ENCODE data around the gene CTH.

The CTH gene

GRCh38 chr1:70397013-70397412 is 14.1 kb upstream of the CTH start:
- H3K27ac ChIP-seq, result no peak overlapping the region
- H3K9me3 ChIP-seq, result no peaks in the 10 kb centered on the region
- H3K4me1 ChIP-seq (ENCODE audit: control insufficient read depth in 1 of 2, insufficient read depth in 1 of 2, low read depth in 1 of 2, low read length in 1 of 2), result no peaks in the 10 kb centered on the region
- no peak overlapping the region for H3K4me3 ChIP-seq (ENCODE audit: low read depth in 1 of 2, low read length in 1 of 2)
- H3K36me3 ChIP-seq, result no peaks in the 10 kb centered on the region
- H3K27me3 ChIP-seq, result no peaks in the 10 kb centered on the region
- no peak for TF ChIP-seq CTCF (IDR thresholded peaks at IDR 0.05)

DNA sequence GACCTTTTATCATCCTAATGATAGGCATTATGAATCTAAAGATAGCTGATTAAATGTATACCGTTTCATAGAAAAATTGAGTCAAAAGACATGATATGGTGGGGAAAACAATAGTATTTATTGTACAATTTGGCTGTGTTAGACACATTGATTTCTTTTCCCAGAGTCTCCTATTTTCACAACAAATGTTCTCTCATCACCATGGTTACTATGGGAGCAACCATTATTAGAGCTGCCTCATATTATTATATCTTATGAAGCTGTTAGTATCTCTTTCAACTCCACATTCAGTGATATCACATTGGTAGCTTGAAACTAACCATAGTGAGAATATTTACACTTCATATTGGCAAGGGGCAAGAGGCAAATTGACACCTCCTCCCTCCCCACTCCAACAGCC is 10.7 kb upstream of the CTH start:
- Histone ChIP-seq H3K4me1 (ENCODE audit: control insufficient read depth in 1 of 2, insufficient read depth in 1 of 2, low read depth in 1 of 2, low read length in 1 of 2) (no peaks in the 10 kb centered on the region), H3K9me3 (no peaks in the 10 kb centered on the region), H3K27me3 (peaks cover 9% of the 10 kb centered on the region), H3K36me3 (no peaks in the 10 kb centered on the region), H3K4me3 (ENCODE audit: low read depth in 1 of 2, low read length in 1 of 2) (no peak overlapping the region), H3K27ac (no peak overlapping the region)
- no peak for TF ChIP-seq CTCF (IDR thresholded peaks at IDR 0.05)

DNA sequence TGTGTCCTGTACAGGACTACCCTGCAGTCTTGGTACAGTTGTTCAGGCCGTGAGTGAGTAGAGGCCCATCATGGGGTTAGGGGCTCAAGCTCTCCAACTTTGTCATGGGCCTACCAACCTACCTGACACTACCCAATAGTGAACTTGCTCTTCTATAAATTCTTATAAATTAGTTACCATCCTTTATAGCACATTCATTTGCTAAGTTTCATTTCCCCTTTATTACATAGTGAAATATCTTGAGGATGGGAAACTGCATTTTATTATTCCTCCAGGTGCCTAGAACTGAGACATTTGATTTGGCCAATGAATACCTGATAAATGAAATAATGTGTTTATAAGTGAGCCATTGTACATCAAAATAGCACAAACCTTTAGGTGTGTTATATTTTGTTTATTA is 9.1 kb upstream of the CTH start:
- H3K36me3 ChIP-seq, result no peaks in the 10 kb centered on the region
- H3K27ac ChIP-seq, result no peak overlapping the region
- no peak overlapping the region for H3K4me3 ChIP-seq (ENCODE audit: low read depth in 1 of 2, low read length in 1 of 2)
- H3K9me3 ChIP-seq, result no peaks in the 10 kb centered on the region
- peaks cover 9% of the 10 kb centered on the region for H3K27me3 ChIP-seq
- H3K4me1 ChIP-seq (ENCODE audit: control insufficient read depth in 1 of 2, insufficient read depth in 1 of 2, low read depth in 1 of 2, low read length in 1 of 2), result no peaks in the 10 kb centered on the region
- no peak for TF ChIP-seq CTCF (IDR thresholded peaks at IDR 0.05)

DNA sequence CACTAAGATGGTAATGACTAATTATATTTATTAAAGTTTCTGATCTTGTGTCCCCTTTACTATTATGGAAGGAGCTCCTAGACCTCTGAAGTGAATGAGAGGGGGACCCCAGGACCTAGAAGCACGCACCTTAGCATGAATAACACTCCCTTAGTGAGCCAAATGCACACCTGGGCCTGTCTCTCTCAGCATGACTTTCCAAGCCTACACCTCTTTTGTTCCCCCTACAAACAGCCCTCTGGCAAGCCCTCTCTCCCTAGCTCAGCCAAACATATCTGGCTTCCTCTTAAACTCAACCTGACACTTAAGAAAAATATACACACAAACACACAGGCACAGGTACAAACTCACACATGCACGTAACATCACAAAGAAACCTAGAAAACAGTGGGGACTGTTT is 7.3 kb upstream of the CTH start:
- Histone ChIP-seq H3K27ac (no peak overlapping the region), H3K4me3 (ENCODE audit: low read depth in 1 of 2, low read length in 1 of 2) (no peak overlapping the region), H3K9me3 (no peaks in the 10 kb centered on the region), H3K4me1 (ENCODE audit: control insufficient read depth in 1 of 2, insufficient read depth in 1 of 2, low read depth in 1 of 2, low read length in 1 of 2) (no peaks in the 10 kb centered on the region), H3K36me3 (no peaks in the 10 kb centered on the region), H3K27me3 (peaks cover 9% of the 10 kb centered on the region)
- TF ChIP-seq CTCF (IDR thresholded peaks at IDR 0.05), result no peak

DNA sequence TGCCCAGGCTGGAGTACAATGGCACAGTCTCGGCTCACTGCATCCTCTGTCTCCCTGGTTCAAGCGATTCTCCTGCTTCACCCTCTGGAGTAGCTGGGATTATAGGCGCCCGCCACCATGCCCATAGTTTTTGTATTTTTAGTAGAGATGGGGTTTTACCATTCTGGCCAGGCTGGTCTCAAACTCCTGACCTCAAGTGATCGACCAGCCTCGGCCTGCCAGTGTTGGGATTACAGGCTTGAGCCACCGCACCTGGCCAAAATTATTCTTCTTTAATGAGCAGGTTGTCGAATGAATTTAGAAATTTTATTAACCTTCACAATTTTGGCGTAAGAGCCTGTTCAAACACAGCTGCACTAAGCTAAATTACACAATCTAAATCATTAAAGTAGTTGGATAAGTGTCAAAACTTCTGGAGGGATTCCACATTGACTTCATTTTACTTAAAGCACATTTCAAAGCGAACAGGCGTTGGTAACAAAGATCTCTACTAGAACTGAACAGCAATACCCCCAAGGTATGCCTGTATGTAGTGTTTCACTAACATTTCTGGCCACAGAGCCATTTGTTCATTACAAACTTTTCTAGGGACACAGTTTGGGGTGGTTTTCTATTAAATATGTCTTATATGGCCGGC is 5.2 kb upstream of the CTH start:
- no peak for TF ChIP-seq CTCF (IDR thresholded peaks at IDR 0.05)
- Histone ChIP-seq H3K27me3 (peaks cover 9% of the 10 kb centered on the region), H3K4me1 (ENCODE audit: control insufficient read depth in 1 of 2, insufficient read depth in 1 of 2, low read depth in 1 of 2, low read length in 1 of 2) (peaks cover 6 to 8% of the 10 kb centered on the region in 2 experiments), H3K4me3 (ENCODE audit: low read depth in 1 of 2, low read length in 1 of 2) (no peak overlapping the region), H3K36me3 (no peaks in the 10 kb centered on the region), H3K9me3 (no peaks in the 10 kb centered on the region), H3K27ac (no peak overlapping the region)

DNA sequence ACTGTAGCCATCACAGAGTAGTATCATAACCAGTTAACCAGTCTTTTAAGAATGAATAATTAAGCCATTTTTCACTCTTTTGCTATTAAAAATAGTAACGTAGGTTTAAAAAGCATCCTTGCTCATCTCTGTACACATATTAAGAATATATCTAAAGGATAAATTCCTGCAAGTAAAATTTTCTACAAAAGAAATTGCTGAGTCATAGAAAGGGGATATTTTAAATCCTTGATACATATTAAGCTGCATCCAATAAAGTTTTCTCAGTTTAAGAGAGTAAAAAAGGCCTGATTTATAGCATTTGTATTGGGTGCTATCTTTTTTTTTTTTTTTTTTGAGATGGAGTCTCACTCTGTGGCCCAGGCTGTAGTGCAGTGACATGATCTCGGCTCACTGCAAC is 1.9 kb upstream of the CTH start:
- no peak for TF ChIP-seq CTCF (IDR thresholded peaks at IDR 0.05)
- H3K27ac ChIP-seq, result no peak overlapping the region

More for the DNA sequence above, 1.9 kb upstream of the CTH start:
- Histone ChIP-seq H3K9me3 (no peaks in the 10 kb centered on the region), H3K4me3 (ENCODE audit: low read depth in 1 of 2, low read length in 1 of 2) (no peak overlapping the region), H3K36me3 (no peaks in the 10 kb centered on the region), H3K4me1 (ENCODE audit: control insufficient read depth in 1 of 2, insufficient read depth in 1 of 2, low read depth in 1 of 2, low read length in 1 of 2) (peaks cover 13 to 15% of the 10 kb centered on the region in 2 experiments), H3K27me3 (peaks cover 28% of the 10 kb centered on the region)

Measured in neutrophil (primary cell).